Activated effector memory CD4-positive, alpha-beta T cell treated with anti-CD3 and anti-CD28 coated beads, Interleukin-2, amount 50 U/mL, for 16 hours (primary cell): Measurements from ENCODE around the gene PEX11B.

ENCODE experiments used
- DNase-seq: peaks from one replicate; pipeline ENCODE4 v3.0.0-alpha.2; 2020

PEX11B gene

DNA sequence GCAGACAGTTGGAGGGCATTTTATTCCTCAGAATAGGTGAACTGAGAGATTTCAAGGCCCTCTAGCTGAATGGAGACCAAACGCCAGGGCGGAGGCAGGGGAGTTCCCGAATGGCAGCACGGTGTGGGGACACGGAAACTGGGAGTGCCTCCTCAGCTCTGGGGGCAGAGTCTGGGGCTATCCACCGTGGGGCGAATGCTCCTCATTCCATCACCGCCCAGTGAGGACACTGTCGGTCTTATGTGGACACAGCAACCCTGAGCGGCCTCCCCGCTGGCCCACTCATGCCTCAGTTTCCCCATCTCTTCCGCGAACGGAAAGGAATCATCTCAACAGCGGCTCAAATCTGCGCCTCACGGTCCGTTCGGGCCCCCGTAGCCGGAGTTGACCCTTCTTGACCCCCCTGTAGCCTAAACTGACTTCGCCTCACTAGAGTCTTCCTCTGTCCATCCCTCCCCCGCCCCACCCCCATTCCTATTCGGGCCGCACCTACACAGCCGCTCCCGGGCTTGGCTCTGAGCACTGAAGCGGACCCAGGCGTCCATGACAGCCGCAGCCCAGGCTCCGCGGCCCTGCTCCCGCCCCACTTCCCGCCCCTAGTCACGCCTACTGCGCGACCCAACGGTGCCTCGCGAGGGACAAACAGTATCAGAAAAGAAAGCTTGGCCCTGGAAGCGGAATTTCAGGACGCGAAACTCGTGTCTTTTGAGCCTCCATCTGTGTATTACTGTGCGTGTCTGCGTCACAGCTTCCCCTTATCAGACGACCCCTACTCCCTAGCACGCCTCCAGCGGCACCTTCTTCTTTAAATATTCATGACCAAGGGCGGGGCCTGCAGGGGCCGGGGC is at the start of gene PEX11B:
TSS of gene PEX11B (minus strand) at position 574 of the 848 bp plus-strand sequence. CDS start at position 545, 29 bp downstream.
- peak; percentile 97 for DNase-seq

DNA sequence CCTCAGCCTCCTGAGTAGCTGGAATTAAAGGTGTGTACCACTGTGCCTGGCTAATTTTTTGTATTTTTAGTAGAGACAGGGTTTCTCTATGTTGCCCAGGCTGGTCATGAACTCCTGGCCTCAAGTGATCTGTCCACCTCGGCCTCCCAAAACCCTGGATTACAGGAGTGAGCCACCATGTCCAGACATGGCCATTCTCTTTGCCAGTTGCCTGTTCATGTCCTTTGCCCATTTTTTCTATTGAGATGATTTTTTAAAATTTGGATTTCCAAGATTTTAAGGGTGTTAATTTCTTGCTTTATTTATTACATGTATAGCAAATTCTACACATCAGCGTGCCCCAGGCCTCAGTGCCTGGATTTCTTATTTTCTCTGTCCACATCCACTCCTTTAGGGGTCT is 48.8 kb upstream of the PEX11B start:
- DNase-seq = no peak

DNA sequence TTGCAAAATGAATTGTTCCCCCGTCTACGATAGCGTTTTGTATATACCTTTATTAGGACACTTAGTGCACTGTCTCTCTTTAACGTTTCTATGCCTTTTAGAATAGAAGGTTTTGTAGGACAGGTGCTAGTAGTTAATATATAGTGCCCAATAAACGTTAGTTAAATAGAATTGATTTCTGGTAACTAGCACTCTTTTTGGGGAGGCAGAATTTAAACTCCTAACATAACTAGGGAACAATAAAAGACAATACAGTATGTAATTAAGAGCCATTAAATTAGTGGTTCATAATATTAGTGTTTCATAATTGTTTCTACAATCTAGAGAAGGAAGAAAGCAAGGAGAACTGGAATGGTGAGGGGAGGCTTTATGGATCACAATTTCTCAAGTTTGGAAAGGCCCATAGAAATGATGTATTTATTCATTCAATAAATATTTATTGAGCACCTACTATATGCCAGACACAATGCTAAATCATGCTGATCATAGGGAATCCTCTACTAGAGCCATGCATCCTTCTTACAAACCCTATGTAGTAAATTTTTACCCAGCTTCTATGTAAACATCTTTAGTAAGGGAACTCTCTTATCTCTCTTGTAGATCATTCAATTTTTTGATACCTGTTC is 46.7 kb upstream of the PEX11B start:
- DNase-seq = no peak

- peak; percentile 97 for DNase-seq
These were observed 46.0 kb upstream of the PEX11B start, which contains the start of the genes ANKRD34A and POLR3GL for GRCh38 chr1:145964328-145965118. ANKRD34A (minus strand) TSS chr1:145964575; CDS start chr1:145961759, 2,816 bp downstream. POLR3GL (plus strand) TSS chr1:145964690; CDS start chr1:145974866, 10,176 bp downstream.

DNA sequence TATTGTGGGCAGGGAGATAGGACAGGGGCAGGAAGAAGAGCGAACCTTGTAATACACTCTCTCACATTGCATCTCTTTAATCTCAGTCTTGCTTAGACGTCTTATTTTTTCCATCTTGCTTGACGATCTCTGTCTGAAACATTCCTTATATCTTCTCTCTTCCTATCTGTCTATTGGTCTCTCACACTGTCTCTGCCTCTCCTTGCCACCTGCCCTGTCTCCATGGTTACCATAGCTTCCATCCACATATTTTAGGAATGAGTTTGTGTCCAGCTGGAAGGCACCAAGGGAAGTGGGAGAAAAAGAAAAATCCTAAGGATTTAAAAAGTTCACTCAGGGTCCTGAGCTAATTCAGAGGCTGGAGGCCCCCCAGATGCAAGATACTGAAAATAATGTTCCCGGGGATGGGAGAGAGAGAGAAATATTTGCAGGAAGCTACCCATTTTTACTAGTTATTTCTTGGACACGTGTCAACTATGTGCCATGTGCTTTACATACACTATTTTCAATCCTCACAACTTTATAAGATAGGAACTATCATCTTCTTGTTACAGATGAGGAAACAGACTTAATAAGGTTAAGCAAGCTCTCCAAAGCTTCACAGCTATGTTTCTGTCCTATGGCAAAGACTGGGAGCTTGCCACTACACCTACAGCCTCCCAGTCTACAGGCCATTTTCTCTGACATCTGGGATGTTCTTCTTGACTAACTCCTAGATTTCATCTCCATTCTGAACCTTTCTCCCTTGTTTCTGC is 44.9 kb upstream of the PEX11B start:
- DNase-seq = no peak

GRCh38 chr1:145962157-145963102 is 43.9 kb upstream of the PEX11B start:
- peak; percentile 78 for DNase-seq

- DNase-seq = peak; percentile 83
These were observed 43.1 kb upstream of the PEX11B start for GRCh38 chr1:145961425-145962156.

GRCh38 chr1:145961109-145961424 is 42.5 kb upstream of the PEX11B start:
- DNase-seq = no peak

DNA sequence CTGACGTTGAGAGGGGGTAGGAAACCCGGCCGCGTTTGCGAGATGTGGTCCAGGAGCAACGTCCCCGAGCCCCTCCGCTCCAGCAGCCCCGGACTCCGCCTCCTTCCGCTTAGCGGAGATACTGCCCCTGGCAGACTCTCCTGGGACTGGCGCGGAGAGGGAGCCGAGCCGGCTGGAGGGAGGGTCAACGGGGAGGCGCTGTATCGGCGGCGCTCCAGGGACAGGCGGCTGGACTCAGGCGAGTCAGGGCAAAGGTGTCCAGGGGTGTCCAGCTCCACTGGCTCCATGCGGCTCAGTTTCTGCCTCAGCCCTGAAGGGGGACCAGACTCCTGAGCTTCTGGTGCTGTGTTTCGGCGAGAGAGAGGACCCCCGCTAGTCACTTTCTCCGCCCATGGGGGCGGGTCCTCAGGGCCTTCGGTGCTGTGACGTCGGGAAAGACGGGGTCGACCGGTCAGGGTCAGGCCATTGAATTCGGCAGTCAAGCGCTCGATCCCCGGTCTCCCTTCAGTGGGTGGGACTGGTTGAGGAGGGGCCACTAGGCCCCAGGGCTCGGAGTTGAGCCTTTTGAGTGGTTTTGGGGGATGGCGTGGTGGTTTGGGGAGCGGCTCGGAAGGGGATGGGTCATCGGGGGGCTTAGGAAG is 42.1 kb upstream of the PEX11B start:
- peak; percentile 85 for DNase-seq

GRCh38 chr1:145959957-145960467 is 41.5 kb upstream of the PEX11B start:
- no peak for DNase-seq

GRCh38 chr1:145959333-145959732 is 40.8 kb upstream of the PEX11B start:
- DNase-seq = no peak

GRCh38 chr1:145958734-145959133 is 40.2 kb upstream of the PEX11B start:
- DNase-seq = no peak

GRCh38 chr1:145957443-145958319 is 39.2 kb upstream of the PEX11B start, which contains the start of gene LIX1L:
LIX1L (minus strand) TSS chr1:145958017; CDS start chr1:145957927, 90 bp downstream.
- DNase-seq = peak; percentile 98

DNA sequence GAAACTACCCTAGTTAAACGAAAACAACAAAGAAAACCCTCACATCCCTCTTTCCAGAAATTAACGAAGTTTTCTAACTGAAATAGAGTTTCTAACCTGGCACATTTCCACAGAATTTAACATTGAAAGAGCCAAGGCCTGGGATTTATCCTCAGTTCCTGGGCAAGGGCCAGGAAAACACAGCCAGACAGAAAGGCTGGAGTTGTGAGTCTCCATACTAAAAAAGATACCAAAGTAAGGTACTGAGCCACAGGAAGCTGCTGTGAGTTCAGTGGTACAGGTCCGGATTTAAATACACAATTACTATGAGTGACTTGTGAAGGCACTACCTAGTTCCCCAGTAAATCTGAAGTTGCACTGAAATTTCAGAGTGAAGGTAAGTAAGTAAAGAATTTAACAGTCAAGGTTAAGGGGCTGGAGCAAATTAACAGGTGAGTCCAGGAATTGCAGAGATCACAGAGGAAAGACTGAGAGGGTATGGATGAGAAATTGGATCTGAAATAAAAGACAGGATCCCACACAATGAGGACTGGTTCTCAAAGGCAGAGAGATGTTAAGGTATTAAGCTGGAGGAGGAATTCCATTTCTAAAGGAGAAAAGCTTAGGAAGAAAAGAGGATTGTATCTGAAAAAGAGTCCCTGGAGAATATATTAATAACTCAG is 38.4 kb upstream of the PEX11B start:
- no peak for DNase-seq

DNA sequence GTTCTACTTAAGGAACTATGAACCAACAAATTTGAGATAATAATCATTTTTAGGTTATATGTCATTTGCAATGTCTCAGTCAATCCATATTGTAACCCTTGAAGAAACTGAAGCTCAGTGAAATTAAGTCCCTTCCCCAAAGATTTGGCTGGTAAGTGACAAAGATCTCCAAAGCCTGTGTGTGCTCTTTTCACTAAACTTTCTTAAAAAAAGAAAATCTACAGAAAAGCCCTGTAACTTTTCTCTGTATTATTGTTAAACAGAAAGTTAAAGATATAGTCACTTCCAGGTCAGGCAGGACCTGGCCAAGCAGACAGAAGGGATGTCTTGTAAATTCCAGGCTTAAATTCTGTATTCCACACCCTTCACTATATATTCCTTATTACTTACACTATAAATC is 37.8 kb upstream of the PEX11B start:
- no peak for DNase-seq

DNA sequence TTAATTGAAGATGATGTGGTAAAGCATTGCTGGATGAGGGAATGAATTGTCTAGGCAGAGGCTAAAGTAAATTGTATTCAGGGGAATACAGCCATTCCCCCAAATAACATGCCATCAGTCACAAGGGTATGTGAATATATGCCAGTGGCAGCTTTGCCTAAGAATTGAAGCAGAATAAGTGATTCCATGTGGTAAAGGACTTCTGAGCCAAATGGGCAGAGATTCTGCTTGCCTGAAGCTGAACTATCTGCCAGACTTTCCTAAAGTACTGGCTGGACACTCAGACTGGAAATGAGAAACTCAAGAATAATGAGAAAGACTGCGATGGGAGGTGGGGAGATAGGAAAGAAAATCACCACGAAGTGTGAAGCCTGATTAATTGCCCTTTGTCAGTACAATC is 36.9 kb upstream of the PEX11B start:
- no peak for DNase-seq

- no peak for DNase-seq
These were observed 35.3 kb upstream of the PEX11B start for GRCh38 chr1:145953861-145954260.

DNA sequence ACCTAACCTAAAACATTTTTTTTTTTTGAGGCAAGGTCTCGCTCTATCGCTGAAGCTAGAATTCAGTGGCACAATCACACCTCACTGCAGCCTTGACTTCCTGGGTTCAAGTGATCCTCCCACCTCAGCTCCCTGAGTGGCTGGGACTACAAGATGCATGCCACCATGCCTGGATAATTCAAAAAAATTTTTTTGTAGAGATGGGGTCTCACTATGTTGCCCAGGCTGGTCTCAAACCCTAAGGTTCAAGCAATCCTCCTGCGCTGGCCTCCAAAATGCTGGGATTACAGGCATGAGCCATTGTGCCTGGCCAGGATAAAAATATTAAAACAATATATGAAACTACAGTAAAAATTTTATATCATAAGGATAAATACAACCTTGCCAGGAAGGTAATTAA is 34.4 kb upstream of the PEX11B start:
- no peak for DNase-seq
